DMS153 (cell line): ENCODE results near the gene CTNND2.
"Not testable (repeated sequence)": the region's sequence is repeated elsewhere in the genome, so short reads cannot be mapped to it uniquely, and the experiment has no call there.

ENCODE experiments used
- DNase-seq: peaks from one replicate; lab custom pipeline; 2025; lab: John Stamatoyannopoulos, UW

Gene CTNND2

DNA sequence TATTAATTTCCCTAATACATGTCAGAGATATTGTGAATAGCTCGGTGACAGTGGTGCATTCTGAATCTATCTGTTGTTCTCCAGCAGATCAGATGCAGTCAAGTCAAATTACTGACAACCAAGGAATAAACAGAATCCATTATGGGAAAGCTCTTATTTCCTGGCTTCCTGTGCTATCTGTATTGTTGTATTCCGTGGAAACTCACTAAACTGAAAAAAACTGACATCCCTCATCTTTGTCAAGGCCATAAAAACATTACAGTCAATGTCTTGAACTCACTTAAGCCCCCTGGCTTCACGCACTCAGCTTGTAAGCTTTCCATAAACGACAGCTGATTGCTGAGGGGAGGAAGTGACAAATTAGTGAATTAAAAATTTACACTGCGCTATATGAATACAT lies 245.9 kb downstream of the CTNND2 start:
- no peak for DNase-seq

DNA sequence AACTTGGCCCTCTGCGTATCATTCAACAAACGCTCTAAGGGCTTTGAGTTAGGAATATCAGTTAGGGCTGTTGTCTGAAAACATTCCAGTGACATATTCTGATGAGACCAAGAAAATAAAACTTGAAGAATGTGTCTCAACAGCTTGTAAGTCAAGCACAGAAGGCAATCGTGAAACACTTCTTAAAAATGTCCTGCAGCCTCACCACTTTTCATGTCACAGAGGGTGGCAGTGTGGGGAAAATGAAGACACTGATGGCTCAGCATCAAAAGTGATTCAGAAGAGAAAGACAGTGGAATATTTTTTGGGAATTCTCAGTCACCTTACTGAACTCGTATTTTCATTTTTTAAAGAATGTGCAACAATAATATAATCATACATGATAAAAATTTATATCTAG lies 247.3 kb downstream of the CTNND2 start:
- no peak for DNase-seq

- no peak for DNase-seq
Measured at GRCh38 chr5:11655681-11656080, 248.6 kb downstream of the CTNND2 start.

DNA sequence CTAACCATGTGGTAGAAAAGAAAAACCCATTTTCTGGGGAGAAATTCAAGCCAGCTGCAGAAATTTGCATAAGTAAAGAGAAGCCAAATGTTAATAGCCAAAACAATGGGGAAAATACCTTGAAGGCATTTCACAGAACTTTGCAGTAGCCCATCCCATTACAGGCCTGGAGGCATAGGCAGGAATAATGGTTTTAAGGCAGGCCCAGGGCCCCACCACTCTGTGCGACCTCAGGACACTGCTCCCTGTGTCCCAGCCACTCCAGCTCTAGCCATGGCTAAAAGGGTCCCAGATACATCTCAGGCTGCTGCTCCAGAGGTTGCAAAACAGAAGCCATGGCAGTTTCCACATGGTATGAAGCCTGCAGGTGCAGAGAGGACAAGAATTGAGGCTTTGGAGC lies 253.3 kb downstream of the CTNND2 start:
- DNase-seq = no peak

DNA sequence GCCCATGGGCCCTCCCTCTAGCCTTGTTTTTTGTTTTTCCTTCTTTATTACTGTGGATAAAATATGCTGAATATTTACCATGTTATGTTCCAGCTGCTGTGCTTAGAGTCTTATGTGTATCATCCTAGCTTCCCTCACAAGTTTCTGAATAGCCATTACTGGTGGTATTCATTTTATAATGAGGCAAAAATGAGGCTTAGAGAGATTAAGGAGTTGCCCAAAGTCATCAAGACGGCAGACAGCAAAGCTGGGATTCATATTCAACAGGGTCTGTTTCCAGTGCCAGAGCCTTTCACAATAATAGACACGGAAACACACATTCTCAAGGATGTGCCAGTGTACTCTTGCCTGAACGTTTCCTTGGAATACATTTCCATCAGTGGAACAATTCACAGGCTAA lies 258.1 kb downstream of the CTNND2 start:
- no peak for DNase-seq

DNA sequence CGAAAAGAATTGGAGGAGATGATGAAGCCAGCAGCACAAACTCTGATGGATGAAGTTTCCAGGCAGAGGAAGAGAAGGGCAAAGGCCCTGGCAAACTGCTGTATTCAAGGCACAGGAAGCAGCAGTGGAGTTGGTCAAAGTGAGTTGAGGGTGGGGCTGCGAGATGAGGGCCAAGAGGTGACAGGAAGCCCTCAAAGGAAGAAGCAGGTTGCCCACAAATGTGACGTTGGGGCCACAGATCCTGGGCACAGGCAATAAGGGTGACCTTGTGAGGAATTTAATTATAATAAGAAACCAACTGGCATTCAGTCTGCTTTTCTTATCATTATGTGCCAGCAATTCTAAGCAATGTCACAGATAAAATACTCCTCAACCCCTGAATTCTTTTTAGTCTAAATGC lies 261.8 kb downstream of the CTNND2 start:
- no peak for DNase-seq

DNA sequence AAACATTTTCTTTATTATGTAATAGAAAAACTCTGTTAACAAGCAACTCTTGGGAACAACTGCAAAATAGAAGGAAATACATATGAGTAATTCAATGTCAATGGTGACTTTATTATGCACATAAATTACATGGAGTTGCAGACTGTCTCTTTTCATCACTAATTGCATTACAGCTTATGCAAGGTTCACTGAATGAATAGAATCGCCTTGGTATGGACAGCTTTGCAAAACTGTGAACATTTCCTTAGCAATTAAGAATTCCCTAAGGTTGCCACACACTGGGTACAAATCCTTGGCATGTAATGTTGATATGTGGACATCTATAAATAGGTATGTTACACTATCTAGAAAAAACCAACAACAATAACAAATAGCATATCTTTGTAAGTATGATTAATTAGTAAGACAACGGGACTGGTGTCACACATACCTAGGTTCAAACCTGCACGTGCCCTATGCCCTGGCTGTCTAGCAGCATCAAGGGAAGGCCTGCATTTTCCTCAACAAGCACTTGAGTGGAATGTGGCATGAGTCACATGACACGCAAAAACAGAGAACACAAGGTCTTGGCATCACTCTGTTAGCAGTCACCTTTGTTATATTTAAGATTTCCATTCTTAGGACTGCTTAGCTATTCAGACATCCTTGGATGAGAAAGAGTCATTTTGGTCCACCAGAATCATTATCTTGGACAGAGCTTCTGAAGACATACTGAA lies 263.9 kb downstream of the CTNND2 start:
- DNase-seq = no peak

- no peak for DNase-seq
Measured at GRCh38 chr5:11622785-11623184, 281.5 kb downstream of the CTNND2 start.

DNA sequence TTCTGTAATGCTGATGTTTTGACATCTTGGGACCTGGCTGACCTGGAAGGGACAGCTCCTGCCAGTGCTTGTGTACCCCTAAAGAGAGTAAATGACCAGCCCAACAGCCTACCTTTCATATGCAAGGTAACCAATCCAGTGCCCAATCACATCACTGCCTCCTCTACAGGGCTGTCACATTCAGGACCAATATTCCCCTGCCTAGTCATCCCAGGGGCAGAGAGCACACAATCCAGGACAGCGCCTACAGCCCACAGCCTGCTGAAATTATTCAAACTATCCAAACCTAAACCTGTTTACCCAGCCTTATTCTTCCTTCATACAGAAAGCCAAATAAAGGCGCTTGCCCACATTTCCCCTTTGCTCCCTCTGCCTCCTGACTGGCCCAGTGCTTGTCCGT lies 284.1 kb downstream of the CTNND2 start:
- DNase-seq = no peak

DNA sequence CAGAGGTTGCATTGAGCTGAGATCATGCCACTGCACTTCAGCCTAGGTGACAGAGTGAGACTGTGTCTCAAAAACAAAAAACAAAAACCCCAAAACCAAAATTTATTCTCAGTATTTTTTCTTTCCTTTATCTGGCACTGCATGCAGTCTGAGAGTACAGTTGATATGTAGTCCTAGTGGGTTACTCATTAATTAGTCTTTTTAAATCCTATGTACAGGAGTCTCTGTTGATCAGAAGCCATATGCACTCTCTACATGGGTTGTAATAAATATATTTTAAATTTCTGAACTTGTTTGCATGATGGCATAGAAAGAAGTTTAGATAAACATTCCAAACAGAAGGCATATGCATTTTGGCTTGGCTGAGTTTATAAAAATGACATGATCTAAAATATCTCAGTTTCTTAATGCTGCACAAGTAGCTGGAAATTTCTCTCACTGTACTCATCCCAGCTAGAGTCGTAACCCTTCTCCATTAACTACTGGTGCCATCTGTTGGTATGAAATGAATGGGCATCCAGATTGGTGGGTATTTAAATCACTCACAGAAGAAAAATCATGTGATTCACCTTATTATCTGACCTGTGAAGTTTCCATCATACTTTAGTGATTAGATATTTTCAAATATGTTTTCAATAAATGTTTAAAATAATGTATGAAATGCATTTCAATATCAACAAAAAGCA lies 284.8 kb downstream of the CTNND2 start:
- no peak for DNase-seq

GRCh38 chr5:11617080-11617479 lies 287.2 kb downstream of the CTNND2 start:
- no peak for DNase-seq

DNA sequence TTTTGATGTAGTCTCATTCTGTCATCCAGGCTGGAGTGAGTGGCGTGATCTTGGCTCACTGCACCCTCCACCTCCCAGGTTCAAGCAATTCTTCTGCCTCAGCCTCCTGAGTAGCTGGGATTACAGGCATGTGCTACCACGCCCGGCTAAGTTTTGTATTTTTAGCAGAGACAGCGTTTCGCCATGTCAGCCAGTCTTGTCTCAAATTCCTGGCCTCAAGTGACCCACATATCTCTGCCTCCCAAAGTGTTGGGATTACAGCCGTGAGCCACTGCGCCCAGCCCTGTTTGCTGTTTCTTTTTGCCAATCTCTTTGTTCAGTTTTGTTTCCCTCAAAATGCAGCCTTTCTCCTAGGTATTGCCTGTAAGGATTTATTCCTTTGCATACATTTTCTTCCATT lies 287.6 kb downstream of the CTNND2 start:
- DNase-seq = not testable (repeated sequence)

- DNase-seq = no peak
Measured at GRCh38 chr5:11611011-11611410, 293.2 kb downstream of the CTNND2 start.

DNA sequence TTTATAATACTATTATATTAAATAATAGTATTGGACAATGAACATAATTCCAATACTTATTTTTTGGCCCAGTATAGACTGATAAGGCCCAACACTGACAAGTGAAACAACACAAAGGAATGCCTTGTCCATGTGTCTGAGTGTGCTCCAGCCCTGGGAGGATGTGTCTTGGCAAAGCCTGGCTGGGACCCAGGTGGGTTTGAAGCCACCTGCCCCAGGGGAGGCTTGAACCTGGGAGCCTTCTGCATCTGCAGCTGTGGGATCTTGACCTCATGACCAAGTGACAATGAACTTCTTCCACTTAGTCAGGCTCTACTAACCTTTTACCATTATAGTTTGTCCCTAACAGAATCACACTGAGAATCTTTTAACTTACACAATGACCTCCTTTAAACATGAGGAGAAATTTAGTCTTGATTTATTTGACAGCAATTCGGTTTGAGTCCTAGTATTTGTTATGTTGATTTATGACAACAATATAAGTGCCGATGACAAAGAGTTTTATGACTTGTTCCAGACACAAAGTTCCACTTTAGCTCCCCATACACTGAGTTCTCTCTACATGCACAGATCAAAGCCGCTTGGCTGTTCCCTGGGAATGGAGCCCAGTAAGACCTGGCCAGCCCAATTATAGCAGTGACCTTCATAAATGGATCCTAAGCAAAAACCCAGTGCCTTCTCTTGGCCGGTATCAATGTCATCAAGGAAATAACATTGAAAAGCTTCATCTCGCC lies 294.5 kb downstream of the CTNND2 start:
- no peak for DNase-seq

- no peak for DNase-seq
Measured at GRCh38 chr5:11608530-11608929, 295.7 kb downstream of the CTNND2 start.

- no peak for DNase-seq
Measured at GRCh38 chr5:11607944-11608483, 296.2 kb downstream of the CTNND2 start.

GRCh38 chr5:11602298-11602697 lies 301.9 kb downstream of the CTNND2 start:
- no peak for DNase-seq

GRCh38 chr5:11599499-11599898 lies 304.7 kb downstream of the CTNND2 start:
- no peak for DNase-seq

DNA sequence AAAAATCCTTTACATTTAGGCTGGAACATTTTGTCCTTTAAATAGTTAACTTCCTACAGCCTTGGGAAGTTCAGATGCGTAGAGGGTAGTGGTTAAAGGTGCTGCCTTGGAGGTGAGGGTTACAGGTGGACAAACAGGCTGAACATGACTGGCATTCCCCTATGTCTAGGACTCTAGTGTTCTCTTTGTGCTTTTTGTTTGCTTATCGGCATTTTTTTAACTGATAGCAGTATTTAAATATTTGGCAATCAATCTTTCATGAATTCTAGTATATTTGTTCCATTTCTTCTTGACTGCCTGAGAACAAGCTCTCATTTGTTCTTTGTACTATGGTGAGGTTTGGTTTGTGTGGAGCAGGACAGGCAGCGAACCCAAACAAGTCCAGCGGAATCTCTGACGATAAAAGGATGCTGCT lies 307.6 kb downstream of the CTNND2 start:
- no peak for DNase-seq

DNA sequence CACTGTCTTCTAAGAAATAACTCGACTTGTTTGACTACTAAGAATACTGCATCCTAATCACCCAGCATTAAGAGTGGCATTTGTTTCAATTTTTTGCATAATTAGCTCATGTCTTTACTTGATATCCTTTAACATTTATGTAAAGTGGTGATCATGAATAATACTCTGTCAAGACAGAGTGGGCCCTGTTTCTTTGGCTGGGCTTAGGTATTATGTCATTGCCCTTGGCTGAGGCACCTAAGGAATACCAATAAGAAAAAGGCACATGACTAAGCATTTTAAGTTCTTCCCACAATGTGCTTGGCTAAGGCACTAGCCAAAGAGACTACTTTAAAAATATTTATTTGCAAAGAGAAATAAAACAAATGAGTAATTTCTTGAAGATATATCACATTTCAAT lies 308.1 kb downstream of the CTNND2 start:
- DNase-seq = no peak

DNA sequence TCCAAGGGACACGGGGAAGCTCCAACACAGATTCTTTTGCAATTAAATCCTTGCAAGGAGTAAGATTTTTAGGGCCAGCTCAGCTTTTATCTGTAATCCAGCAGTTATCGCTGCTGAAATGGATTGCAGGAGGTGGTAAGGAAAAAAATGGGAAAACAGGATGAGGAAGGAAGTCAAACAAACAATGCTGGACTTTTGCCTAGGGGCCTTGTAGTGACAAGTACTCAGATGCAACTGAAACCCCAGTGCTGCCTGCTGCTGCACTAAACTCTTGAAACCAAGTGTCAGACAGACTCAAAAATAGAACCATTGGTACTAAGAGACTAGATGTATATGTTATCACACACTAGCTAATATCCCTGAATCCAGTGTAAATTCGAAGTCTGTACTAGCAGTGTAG lies 309.2 kb downstream of the CTNND2 start:
- DNase-seq = no peak

GRCh38 chr5:11594021-11594420 lies 310.2 kb downstream of the CTNND2 start:
- no peak for DNase-seq

DNA sequence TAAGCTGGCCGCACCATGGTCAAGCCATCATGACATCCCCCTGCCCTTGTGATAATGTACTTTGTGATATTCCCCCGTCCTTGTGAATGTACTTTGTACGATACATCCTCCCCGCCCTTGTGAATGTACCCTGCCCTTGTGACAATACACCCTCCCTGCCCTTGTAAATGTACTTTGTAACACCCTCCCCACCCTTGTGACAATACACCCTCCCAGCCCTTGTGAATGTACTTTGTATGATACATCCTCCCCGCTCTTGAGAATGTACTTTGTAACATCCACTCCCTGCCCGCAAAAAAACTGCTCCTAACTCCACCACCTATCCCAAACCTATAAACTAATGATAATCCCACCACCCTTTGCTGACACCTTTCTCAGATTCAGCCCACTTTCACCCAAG lies 313.8 kb downstream of the CTNND2 start:
- DNase-seq = no peak
